ENCODE results near the gene TYMP.

Gene TYMP

DNA sequence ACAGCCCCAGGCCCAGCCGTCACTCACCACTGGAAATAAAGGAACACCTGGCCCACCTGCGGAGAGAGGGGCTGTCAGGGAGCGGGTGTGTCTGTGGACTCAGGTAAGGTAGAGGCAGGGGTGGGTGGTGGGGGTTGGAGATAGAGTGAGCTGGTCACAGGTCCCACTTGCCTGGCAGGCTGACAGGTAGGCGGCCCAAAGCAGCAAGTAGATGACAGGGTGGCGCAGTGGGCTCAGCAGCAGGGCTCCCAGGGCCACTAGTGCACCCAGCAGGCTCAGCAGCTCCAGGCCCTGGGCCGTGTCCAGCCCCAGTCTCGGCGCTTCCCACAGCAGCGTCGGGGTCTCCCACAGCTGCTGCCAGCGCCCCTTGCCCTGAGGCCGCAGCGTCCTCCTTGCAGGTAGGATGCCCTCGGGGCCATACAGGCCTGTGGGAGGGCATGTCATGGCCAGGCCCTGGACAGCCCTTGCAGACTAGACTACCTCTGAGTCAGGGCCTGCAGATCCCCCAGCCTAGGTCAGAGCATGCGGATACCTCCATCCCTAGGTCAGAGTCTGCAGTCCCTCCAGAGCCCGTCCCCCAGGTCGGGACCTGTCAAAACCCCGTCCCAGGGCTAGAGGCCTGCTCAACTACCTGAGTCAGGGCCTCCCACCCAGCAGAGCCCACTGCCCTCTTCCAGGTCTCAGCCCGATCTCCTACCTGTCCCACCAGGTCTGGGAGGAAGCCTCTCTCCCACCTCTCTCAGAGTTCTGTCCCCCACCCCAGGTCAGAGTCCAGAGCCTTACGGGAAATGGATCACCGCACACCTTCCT is 23.0 kb downstream of the TYMP start:
- DNase-seq (ENCODE audit: low read depth, low spot score): no peak

DNA sequence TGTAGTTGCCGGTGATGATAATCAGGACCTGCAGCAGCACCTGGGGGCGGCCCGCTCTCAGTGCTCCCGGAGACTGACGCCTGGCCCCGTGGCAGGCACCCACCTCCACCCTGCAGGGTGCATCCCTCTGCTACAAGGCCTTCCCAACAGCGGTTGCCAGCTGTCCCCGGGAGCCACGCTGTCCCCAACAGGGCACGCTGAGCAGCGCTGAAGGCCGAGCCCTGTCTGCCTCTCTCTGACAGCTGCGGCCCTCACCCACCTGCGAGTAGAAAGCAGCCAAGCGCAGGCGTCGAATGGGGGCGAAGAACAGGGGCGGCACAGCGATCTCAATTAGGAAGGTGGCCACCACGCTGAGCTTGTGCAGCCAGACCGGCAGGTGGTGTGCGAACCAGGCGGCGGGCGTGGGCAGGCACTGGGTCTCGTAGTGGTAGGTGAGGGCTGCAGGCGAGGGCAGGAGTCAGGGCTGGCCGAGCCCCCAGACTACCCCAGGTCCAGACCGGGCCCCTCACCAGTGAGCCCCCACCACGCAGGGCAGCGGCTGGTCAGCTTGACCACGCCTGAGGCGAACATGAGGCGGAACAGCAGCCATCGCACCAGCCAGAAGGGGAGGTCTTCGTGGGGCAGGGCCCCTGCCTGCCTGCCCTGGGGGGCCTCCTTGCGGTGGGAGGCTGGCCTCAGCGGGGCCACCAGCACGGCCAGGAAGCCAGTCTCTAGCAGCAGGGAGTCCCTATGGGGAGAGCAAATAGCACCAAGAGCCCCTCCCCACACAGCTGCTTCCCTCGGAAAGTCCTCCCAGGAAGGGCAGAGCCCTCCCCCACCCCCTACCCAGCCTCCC is 23.8 kb downstream of the TYMP start:
- no peak for DNase-seq (ENCODE audit: low read depth, low spot score)

DNA sequence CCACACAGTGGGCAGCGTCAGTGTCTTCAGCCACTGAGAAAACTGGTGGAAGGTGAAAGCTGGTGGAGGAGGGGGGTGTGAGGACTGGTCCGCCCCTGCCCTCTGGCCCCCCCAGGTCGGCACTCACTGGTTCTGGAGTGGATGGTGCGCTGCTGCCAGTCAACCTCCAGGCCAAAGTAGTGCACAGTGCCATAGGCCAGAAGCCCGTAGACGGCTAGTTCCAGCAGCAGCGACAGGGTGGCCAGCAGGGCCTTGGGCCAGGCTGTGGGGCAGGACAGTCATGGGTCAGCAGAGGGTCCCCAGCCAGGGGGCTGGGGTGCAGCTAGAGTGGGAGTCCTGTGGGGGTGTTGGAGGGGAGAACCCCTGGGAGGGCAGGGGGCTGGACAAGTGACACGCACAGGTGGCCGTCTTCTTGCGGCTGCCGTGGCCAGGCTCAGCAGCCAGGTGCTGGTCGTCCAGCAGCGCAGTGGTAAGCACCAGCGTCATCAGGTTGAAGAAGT is 24.5 kb downstream of the TYMP start:
- no peak for DNase-seq (ENCODE audit: low read depth, low spot score)

DNA sequence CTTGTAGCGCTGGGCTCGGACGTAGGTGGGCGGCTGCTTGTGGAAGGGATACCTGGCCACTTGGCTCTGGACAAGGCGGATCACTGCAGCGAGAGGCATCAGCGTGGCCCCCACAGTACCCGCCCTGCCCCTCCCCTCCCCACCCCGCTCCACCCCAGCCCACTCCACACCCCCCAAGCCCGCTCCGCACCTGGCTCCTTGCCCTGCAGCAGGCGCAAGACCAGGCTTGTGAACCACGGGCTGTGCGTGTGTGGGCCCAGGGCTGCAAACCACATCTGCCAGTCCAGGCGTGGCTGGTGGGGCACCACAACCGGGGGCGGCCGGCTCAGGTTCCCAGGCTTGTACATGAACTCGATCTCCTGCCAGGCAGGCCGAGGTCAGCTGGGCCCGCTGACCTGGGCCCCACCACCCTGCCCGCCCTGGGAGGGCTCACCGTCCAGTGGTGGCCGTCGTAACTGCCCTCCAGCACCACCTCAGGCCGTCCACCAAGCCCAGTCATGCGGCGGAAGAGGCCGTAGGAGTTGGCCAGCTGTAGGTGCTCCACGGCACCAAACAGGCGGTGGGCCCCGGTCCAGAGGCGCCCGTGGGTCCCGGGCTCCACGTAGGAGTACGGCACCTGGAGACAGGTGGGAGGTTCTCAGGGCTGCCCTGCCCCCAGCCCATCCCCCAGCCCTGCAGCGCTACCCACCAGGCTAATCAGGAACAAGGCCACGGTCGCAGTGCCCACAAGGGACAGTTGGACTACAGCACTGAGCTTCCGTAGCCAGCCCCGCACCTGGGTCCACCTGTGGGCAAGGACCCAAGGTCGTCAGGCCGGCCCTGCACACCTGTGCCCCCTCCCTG is 25.2 kb downstream of the TYMP start:
- DNase-seq (ENCODE audit: low read depth, low spot score): no peak

DNA sequence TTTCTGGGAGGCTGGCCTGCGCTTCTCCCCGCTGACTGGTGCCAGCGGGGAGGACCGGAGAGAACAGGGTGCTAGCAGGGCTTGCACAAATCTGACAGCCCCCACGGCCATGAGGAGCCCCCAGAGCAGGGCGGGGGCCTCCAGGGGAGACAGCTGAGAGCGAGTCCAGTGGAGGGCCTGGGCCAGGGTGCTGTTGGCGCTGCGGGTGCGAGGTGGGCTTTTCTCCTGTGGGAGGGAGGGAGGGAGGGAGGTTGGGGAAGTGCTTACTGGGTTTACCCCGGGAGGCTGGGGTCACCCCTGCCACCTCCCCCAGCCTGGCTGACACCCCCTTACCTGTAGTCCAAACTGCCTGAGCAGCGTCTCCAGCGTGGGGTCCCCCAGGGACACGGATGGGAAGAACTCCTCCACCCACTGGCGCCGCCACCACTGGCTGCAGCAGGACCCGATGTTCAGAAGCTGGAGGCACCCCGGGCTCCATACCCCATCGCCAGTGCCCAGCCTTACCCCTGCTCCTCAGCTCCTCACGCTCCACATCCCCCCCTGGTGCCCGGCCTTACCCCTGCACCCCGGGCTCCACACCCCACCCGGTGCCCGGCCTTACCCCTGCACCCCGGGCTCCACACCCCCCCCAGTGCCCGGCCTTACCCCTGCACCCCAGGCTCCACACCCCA is 26.2 kb downstream of the TYMP start:
- DNase-seq (ENCODE audit: low read depth, low spot score): no peak

DNA sequence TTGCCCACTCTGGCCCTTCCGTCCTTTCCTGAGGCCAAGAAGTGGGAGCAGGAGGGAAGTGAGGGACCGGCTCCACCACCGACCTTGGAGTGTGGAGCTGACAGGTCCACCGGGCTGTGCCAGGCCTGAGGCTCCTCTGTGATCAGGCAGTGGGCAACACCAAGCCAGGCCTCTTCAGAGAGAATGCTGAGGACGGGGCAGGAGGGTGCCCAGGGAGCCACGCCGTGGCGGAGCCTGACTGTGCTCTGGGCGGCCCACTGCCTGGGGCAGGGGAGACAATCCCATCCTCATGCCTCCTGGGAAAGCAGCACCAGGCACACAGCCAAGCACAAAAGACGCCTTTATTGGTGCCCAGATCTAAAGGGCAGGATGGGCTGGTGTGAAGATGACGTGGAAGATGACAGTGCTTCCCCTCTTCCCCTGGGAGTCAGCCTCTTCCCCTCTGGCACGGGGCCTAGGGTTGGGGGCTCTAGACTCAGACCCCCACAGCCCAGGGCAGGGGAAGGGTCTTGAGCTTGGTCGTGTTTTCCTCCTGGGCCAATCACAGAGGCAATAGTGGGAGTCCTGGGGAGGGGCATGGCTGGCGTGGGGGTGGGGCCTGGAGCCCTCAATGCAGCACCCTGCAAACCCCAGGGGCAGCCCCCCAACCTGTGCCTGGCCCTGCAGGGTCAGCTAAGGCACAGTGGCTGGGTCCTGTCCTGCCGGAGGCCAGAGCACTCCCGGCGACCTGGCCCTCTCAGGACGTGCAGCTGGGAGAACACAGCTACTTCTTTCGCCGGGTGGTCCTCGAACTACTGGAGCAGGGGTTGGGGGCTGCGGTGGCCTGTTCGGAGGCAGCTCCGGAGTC is 27.0 kb downstream of the TYMP start:
- no peak for DNase-seq (ENCODE audit: low read depth, low spot score)

DNA sequence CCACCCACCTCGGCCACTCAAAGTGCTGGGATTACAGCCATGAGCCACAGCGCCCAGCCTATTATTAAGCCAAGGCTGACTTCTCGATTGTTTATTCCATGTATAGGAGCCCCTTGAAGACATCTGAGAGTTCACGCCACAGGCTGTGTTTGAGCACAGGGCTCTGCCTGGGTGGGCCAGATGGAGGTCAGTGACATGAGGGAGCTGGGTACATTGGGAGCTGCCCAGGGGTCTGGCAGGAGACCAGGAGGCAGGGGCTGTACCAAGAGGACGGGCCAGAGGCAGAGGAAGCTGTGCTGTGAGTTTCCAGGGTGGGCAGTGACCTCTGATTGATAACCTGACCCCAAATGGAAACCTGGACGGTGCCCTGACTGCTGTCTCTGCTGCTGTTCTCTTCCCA is 27.7 kb downstream of the TYMP start:
- no peak for DNase-seq (ENCODE audit: low read depth, low spot score)

DNA sequence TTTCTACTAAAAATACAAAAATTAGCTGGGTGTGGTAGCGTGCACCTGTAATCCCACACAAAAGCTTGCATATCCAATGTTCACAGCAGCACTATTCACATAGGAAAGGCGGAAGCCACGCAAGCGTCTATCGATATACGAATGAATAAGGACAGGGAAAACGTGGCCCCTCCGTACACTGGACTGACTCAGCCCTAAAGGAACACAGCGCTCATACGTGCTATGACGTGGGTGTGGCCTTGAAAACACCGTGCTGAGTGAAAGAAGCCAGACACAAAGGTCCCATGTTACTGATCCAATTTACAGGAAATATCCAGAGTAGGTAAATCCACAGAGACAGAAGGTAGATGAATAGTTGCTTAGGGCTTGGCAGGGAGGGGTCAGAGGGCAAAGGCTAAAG is 29.4 kb downstream of the TYMP start:
- DNase-seq (ENCODE audit: low read depth, low spot score): no peak

DNA sequence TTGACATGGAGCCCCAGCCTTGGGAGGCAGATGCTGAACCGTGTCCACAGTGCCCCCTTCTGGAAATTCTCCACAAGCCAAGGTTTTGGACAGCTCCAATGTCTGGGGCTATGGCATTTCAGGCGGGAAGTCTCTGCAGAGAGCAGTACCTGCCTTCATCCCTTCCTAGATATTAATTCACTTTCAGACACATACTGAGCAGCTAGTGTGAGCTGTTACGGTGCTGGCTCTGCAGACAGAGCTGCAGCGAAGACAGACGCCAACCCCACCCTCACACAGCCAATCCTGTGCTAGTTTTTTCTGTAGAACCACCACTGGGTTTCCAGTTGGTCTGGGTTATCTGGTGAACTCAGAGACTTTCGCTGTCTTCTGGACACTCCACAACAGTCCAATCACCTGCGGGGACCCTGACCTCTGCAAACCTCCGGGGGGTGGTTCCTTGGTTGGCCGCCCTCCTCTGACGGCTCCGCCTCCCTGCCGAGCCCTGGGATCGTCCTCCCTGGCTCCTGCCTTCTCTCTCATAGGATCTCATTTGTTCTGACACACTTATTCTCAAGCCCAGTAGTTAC is 31.4 kb downstream of the TYMP start:
- DNase-seq (ENCODE audit: low read depth, low spot score): peak; percentile 44

DNA sequence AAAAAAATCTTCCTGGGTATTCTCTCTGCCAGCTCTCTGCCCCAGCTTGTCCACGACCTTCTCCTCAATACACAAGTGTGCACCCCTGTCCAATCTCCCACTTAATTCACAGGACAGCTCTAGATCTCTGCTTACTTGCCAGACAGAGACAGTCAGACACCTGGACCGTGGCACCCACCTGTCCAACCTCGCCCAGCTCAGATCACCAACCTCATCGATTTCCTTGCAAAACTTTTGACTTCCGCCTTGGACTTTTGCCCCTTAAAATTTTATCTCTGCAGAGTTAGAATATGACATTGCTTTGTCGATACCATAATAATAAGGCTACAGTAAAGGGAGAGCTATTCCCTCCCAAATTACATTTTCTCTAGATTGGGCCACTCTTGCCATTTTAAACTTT is 32.7 kb downstream of the TYMP start:
- no peak for DNase-seq (ENCODE audit: low read depth, low spot score)

DNA sequence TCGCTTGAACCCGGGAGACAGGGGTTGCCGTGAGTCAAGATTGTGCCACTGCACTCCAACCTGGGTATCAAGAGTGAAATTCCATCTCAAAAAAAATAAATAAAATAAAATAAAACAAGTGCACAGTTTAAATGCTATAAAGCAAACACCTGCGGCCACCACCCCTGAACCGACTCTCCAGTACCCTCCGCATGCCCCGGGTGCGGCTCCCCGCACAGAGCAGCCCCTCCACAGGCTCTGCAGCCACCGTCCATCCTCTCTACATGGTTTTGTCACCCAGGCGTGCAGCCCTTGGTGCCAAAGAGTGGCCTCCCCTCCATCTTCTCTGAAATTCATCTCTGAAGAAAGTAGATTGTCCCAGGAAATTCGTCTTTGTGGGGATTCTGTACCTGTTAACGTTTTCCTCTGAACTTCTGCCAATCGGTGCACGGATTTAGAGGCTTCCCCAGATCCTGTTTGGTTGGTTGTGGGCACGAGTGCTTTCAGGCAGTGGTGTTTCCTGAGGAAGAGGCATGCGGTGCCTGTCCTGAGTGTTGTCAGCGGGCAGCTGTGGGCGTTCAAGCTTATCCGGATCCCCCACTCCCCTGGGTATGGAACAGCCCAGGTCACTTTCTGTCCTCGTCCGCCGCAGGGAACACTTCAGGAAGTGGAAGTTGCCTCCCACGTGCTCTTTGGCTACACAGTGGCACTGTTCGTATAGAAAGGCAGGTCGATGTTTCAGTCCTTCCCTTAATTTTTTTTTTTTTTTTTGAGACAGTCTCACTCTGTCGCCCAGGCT is 39.1 kb downstream of the TYMP start:
- DNase-seq (ENCODE audit: low read depth, low spot score): no peak

DNA sequence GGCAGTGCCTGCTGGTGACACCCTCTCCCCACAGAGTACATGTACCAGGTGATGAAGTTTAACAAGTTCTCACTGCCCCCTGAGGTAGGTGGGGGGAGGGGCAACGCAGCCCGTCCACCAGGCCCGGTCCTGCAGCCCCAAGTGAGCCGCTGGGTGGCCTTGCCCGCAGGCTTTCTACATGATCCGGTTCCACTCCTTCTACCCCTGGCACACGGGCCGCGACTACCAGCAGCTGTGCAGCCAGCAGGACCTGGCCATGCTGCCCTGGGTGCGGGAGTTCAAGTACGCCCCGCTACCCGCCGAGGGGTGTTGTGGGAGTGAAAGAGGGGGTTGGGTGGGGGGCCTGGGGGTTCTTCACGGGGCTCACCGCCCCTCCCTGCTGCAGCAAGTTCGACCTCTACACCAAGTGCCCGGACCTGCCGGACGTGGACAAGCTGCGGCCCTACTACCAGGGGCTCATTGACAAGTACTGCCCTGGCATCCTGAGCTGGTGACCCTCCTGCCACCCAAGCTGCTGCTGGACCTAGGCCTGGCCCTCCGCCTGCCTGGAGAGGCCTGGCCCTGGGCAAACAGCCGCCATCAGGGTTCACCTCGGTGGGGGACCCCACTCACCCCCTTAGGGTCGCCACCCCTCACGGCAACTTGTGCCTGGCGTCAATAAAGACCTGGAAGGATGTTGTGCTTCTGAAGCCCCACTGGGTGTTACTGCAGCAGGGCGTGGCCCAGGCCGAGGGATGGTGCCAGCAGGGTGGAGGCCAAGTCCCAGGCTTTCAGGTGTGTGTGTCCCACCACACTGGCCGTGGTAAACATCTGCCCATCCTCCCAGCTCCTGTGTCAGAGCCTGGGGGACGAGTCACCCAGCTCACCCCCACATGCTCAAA is 40.2 kb downstream of the TYMP start:
- no peak for DNase-seq (ENCODE audit: low read depth, low spot score)

DNA sequence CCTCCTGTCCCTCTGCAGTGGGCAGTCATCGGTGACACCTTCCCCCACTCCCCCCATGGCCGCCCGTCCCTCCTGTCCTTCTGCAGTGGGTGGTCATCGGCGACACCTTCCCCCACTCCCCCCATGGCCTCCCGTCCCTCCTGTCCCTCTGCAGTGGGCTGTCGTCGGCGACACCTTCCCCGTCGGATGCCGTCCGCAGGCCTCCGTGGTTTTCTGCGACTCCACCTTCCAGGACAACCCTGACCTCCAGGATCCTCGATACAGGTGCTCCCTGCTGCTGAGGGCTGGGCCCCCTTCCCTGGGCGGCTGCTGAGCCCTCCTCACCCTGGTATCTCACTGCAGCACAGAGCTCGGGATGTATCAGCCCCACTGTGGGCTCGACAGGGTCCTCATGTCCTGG is 40.9 kb downstream of the TYMP start:
- DNase-seq (ENCODE audit: low read depth, low spot score): no peak

DNA sequence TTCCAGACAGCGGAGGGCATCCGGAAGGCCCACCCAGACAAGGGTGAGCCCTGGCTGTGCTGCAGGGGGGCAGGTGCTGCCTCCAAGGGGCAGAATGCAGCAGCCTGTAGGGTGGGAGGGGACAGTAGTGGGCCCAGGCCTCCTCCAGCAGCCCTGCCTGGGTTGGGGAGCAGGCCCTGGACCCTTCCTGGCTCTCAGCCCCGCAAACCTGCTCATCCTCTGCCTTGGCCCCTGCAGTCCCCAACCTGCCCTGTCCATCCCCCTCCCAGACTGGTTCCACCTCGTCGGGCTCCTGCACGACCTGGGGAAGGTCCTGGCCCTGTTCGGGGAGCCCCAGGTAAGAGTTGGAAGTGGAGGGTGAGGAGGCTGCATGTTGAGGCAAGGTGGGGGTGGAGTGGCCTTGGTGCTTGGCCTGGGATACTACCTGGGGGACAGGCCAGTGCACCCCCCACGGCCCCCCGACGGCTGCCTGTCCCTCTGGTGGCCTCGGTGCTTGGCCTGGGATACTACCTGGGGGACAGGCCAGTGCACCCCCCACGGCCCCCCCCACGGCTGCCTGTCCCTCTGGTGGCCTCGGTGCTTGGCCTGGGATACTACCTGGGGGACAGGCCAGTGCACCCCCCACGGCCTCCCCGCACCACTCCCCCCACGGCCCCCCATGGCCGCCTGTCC is 41.7 kb downstream of the TYMP start:
- DNase-seq (ENCODE audit: low read depth, low spot score): no peak

DNA sequence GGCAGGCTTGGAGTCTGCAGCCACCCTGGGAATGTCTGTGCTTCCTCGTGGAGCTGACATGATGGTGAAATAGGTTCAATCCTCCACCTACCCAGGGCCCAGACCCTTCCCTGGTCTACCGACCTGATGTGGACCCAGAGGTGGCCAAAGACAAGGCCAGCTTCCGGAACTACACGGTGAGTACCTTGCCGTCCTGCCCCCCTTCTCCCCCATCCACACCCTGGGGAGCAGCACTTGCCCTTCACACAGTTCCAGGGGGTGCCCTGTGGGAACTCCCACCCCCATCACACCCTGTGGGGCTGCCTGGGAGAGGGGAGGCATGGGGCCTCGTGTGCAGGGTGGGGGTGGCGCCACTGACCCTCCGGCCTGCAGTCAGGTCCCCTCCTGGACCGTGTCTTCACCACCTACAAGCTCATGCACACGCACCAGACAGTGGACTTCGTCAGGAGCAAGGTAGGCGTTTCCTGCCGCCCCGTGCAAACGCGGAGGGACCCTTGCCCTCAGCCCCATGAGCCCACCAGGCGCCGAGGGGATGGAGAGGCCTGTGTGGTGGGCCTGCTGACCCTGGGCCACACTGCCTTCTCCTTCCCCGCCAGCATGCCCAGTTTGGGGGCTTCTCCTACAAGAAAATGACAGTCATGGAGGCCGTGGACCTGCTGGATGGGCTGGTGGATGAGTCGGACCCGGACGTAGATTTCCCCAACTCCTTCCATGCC is 42.4 kb downstream of the TYMP start:
- no peak for DNase-seq (ENCODE audit: low read depth, low spot score)

DNA sequence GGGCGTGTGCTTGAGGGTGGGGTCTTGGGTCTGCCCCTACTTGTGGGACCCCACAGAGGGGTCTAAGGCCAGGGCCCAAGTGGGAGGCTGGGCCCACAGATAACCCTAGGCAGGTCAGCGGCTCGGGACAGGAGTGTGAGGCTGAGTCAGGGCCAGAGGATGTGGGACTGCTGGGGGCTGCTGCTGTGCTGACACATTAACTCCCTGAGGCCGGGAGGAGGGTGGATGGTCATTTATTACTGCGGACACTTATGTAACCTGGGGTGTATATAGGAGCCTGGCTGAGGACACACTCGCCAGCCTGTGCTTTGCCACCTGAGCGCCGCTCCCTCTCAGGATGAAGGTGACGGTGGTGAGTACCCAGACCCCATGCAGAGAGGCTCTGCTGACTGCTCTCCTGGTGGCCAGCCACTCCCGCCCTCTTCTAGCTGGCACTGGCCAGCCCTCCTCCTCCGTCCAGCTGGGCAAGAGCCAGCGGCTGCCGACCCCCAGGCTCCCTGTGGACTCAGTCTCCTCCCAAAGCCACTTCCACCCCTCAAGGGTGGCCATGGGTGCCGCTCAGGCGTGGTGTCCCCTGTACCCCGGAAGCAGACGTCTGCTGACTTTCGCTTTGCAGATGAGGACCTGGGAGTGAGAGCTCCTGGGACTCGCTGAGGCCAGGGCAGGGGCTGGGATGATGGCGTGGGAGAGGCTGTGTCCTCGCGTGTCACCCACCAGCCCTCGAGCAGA is 43.1 kb downstream of the TYMP start, which contains the start of gene MIOX:
Gene MIOX, plus strand, starts transcription at position 299 of the 729 bp plus-strand sequence. Its CDS starts 39 bp downstream, at position 338.
- no peak for DNase-seq (ENCODE audit: low read depth, low spot score)
